SK-MEL-5 (cell line): ENCODE results near the gene PNPLA2. TPM values are rescaled to one million over a fixed set of nuclear protein-coding genes. Genes with fewer than 3 reads are reported as not detected.

Experiments used
- DNase-seq: peaks from one replicate; pipeline ENCODE4 v3.0.0-alpha.2; 2016; ENCODE audit warnings: low read depth, low spot score
- in situ Hi-C: cut with HindIII; loops from 2 replicates; pipeline ENCODE4 v1.10.0; 2016; ENCODE audit warnings: low sequenced_read_pairs, high pct_unique_total_duplicates, low pct_unique_long_range_greater_than_20kb
- total RNA-seq: library from RNA; depleted of rRNA; stranded (reverse); fragments of >200 nt; shearing (Covaris generic); gene quantifications from 2 replicates; pipeline ENCODE4 v1.2.3, GENCODE V29; 2014

PNPLA2 gene
- total RNA-seq, 1 experiment from 2014 or later, result 6.3 TPM

DNA sequence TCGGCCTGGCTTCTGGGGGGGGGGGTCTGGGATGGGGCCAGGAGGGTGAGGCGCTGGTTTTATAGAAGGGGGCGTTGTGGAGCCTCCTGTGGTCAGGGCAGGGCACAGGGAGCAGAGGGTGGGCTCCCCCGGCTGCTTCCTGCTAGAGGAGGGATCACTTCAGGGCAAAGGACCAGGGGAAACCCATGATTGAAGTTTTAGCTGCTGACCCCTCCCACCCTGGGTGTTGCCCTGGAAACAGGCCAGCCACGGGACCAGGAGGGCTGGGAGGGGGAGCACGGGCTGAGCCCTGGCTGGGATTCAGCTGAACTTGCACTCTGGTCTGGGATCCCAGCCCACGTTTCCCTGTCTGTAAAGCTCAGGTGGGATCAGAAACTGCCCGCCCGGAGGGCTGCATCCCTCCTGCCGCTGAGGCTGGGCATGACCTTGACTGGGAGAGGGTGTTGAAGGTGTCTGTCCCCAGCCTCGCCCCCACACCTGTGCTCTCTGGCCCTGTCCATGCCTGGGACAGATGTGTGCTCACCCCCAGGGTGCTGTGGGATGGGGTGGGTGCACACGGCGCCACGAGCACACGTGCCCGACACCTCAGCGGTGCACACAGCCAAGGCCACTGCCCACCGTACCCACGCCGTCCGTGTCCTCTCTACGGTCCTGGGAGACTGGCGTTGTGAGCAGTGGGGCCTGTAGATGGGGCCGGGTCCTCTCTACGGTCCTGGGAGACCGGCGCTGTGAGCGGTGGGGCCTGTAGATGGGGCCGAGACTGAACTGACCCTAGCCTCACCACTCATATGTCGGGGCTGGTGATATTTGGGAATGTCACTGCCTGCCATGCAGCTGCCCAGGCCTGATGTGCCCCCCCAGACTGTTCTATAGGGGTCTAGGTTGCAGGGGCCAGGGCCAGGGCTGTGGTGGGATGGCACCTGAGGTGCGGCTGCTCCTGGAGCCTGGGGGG is 26.3 kb downstream of the PNPLA2 start:
- in situ Hi-C loops, result no loop called here
- peak; percentile 92 for DNase-seq

DNA sequence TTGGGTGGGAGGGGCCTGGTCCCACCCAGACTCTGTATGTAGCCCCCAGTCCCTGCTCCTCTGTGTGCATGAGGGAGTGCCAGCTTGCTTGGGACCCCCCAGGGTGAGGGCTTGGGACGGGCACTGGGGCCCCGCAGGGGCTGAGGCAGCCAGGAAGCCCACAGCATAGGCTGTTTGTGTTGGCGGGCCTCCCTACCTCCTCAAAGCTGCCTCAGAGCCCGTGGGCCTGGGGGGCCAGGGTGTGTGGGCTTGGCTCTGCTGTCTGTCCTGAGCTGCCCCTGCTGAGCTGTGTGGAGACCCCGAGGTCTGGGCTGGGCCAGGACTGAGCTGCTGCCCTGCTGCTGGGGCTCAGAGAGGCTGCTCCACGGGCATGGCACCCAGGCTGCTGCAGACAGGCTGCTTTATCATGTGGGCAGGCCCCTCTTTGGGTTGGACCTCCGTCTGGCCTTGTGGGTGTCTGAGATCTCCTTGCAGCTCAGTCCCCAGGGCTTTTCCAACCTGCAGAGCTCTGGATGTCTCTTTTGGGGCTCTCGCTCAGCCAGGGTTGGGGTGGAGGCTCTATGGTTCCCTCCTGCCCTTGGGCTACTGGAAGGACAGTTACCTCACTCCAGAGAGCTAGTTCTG is 27.3 kb downstream of the PNPLA2 start:
- no peak for DNase-seq
- in situ Hi-C loops, result no loop called here

DNA sequence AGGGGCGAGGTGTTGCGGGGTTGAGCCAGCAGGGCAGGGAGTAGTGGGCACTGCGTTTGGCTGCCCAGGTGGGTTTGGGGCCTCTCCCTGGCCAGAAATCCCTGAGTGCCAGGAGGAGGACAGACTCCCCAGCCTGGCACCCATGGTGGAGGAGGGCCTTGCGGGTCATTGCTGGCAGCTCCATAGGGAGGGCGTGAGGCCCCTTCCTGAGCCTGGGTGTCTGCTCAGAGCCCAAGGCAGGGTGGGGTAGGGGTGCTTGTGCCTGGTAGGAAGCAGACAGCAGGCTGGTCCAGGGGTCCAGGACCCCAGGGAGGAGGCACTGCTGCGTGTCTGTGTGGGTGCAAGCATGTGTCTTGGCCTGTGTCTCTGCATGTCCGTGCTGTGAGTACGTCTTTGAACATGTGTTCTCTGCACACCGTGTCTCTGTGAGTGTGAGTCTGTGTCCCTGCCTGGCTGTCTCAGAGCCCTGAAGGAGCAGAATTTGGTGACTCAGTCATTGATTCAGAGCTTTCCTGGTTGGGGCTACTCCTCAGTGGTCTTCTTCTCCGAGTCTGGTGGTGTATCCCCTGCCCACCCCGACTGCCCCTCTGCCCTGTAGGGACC is 27.9 kb downstream of the PNPLA2 start:
- no peak for DNase-seq
- in situ Hi-C loops, result no loop called here

DNA sequence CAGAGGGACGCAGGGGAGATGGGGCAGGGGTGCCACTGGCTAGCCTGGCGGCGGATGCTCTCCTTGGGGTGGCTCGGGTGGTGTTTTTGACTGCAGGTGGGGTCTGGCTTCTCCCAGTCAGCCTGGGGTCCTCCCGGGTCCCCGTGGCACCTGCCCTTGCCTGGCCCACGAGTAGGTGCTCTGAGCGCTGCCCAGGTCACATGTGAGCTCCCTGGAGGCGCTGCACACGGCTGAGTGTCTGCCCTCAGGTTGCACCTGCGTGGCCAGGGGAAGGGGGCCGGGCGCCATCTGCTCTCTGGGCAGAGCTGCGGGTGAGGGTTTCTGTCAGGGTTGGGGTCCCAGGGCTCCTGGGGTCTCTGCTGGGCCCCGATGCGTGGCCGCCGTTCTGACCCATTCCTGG is 29.2 kb downstream of the PNPLA2 start:
- in situ Hi-C loops, result no loop called here
- DNase-seq, result no peak

DNA sequence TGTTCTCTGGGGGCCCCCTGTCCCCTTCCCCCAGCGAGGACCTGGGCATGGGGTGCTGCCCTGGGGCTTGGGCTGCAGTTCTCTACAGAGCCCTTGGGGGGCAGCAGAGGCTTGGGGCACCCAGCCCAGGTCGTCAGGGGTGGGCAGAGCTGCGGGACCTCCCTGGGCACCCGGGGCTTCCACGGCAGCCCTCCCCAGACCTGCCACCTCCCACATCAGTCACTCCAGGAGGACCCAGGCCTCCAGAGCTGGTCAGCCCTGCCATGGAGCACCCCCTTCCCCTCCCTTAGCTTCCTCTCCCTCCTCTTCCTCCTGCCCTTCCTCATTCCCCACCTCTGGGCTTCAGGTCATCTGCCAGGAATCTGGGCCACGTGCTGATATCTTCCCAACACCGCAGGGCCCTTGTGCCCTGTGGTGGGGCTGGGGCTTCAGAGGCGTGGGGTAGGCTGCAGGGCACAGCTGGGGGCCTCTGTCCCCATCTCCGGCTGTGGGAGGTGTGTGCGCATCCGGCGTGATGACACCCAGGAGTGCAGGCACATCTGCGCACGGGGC is 29.7 kb downstream of the PNPLA2 start:
- in situ Hi-C loops, result no loop called here
- DNase-seq, result no peak

DNA sequence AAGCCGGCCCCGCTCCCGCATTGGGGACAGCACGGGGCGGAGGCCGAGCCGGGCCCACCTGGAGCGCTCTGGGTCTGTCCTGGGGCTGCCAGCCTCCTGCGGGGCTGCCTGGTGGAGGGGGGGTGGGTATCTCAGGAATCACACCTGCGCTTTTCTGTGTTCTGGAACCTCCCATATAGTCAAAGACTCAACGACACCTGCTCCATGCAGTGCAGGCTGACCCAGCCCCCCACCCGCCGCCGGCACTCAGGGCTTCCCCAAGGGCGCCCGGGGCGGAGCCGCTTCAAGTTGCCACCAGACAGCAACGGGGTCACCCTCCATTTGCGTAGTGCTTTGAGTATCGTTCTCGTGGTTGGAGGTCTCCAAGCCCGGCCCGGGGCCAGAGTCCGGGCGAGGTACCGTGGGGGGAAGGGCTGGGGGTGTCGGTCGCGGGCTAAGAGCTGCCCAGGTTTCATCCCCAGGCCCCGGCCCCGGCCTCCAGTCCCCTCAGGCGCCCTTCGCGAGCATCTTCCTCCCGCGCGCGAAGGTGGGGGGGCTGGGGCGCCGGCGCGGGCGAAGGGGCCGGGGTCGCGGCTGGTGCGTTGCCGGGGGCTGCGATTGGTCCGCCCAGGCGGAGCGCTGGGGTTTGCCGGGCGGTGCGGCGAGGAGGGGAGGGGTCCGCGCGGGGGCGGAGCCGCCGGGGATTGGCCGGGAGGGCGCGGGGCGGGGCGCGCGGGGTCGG is 30.6 kb downstream of the PNPLA2 start:
- DNase-seq, result no peak
- in situ Hi-C loops, result no loop called here

DNA sequence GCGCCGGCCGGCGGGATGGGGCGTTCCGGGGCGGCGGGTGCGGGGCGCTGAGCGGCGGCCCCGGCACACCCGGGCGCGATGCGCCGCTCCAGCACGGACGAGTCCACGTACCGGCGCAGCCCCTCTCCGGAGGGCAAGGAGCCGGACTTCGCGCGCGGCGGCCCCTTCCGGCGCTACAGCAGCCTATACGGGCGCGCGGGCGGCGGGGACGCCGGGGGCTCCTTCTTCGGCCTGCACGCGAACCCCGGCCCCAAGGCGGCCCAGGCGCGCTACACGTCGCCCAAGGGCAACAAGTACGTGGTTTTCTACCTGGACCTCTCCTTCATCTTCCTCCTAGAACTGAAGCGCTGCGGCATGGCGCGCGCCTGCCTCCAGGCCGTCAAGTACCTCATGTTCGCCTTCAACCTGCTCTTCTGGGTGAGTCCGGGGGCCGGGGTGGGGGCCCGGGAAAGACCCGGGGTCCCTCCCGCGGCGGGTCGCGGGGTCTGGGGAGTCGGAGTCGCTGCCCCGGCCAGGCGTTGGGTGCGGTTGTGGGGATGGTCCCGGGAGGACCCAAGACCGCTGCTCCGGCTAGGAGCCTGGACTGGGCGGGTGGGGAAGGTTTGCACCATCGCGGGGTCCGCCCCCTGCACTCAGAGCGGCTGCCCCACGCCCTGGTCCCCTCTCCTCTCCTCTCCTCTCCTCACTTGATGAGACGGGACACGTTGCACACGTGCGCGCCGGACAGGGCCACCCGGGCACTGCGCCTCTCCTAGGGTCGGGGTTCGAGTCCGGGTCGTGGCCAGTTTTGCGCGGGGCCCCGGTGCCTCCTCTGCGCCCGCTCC is 31.4 kb downstream of the PNPLA2 start:
- in situ Hi-C loops, result no loop called here
- no peak for DNase-seq

DNA sequence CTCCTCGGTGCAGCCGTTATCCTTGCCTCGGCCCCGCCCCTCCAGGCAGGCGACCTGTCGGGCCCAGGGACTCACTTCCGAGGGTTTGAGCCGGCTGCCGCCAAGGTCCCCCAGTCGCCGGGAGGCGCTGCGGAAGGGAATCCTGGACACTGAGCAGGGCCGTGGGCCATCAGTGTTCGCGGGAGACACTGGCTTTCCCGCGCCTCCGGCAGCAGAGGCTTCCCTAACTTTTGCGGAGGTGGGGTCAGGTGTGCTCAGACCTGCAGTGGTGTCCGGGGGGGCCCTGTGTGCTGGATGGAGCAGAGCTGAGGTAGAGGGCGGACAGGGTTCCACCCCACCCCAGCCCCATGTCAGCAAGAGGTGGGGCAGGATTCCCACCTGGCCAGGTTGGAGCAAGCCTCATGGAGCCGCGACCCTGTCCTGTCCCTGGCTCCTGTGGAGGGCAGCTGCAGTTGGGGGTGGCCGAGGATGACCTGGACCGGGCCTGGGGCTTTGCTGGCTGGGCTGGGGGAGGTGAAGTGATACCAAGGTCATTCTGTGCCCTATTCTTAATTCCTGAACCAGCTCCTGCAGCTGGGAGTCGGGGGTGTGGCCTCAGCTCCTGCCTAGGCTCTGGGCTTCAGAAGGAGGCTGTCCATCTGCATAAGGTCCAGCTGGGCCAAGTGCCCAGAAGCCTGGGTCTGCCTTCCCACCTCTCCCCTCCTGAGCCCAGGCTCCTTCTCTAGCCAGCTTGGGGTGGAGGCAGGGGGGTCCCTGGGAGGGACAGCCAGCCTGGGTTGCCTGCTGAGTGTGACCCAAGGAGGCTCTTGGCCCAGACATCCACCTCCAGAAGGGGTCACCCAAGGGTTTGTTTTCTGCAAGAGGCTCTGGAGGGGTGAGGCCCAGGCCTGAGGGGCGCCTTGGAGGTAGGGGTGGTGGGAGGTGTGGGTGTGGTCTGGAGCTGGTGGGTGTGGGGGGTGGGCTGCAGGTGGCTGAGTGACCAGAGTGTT is 32.4 kb downstream of the PNPLA2 start:
- no peak for DNase-seq
- in situ Hi-C loops, result no loop called here

DNA sequence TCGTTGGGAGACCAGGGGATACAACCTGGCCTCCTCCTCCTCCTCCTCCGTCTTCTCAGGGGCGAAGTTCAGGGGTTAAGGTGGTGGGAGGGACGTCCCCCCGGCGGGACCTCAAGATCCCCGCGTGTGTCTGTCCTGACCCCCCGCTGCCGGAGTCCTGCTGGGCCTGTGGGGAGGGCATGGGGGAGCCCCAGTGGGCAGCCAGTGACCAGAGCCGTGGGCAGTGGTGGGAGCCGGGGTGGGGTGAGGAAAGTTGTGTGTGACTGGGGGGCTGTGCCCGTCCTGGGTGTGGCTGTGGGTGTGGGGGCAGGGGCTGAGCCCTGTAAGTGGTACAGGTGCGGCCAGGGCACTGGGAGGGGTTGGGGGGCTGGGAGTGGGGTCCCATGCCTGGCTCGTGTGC is 34.0 kb downstream of the PNPLA2 start:
- DNase-seq, result no peak
- in situ Hi-C loops, result no loop called here

DNA sequence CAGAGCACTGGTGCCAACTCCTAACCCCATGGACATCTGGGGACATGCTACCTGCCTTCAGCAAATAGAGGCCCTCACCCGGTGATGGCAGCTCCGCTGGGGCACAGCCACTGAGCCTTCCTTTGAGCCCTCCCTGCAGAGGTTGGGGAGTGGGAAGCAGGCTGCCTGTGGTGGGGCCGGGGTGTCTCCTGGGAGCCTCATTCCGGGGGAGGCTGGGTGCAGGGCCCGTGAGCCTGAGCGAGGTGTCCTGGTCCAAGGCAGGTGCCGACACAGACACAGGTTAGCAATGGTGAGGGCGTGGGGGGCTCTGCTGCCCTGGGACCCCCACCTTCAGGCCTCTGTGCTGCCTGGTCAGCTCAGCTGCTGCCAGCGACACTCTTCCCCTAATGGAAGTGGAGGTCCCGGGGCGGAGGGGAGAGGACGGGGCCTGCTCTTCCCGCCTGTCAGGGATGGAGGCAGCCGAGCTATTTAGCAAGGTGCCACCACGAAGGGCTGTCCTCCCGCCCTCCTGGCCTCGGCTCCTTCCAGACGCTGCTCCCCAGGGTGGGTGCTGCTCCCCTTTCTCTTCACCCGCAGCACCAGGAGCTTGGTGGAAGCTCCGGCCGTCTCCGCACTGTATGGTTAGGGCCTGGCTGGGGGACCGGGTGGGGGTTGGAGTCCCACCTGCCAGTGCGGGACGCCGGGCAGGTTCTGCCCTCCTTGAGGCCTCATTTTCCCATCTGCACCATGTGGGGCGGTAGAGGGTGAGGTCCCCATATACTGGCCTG is 35.2 kb downstream of the PNPLA2 start:
- no peak for DNase-seq
- in situ Hi-C loops, result no loop called here

DNA sequence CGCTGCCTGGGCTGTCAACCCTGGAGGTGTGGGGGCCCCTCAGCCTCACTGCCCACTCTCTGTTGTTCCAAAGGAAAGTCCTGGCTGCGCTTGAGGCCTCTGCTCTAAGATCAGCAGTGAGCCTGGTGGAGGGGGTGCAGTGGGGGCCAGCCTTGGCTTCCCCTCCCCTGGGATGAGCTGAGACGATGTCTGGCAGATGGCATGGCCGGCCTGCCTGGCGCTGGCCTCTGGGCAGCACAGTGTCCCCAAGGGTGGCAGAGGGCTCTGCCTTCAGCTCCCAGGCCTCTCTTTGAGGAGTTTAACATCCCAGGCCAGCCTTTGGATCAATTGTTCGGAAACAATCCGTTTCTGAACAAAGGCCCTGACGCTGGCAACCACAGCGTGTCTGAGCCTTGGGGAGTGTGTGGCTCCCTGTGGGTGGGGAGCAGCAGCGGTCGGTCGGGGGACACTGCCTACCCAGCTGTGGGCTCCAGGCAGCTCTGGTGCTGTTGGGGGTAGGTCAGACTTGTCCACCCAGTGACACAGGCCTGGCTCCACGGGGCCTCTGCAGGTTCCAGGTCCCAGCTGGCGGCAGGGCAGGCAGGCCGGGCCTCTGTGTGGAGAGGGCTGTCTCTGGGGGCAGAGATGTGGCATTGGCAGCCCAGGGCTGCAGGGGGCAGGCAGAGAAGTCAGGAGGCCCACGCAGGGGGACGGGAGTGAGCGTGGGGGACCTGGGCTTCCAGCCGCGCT is 36.1 kb downstream of the PNPLA2 start:
- in situ Hi-C loops, result no loop called here
- no peak for DNase-seq

DNA sequence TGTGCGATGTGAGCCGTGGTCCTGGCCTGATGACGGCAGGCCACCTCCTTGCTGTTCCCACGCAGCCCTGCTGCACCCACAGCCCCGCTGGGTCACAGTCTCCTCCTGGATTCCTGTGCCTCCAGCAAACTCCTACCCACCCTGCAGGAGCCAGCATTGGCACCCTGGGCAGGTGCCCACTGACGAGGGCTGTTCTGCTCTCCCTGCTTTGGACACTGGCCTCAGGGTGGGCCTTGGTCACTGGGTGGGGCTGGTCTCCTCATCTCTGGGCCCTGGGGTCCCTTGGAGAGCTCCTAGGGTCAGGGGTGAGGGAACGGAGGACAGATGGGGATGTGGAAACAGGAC is 36.6 kb downstream of the PNPLA2 start:
- DNase-seq, result no peak
- in situ Hi-C loops, result no loop called here

DNA sequence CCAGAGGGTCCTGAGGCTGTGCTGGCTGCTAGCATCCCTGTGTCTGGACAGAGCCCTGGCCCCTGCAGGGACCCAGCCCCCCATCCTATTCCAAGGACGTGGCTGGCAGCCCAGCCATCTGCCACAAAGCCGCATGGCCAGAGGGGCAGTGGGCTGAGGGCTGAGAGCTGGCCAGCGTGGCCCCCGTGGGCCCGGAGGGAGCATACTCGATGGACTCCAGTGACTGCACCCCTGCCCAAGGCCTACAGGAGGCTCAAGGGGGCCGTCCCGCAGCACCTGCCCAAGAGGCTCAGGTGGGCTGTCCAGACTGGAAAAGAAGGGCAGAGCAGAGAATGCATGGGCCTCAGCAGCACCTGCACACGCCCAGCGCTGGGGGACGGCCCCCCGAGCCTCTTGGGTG is 37.1 kb downstream of the PNPLA2 start:
- DNase-seq, result no peak
- in situ Hi-C loops, result no loop called here

DNA sequence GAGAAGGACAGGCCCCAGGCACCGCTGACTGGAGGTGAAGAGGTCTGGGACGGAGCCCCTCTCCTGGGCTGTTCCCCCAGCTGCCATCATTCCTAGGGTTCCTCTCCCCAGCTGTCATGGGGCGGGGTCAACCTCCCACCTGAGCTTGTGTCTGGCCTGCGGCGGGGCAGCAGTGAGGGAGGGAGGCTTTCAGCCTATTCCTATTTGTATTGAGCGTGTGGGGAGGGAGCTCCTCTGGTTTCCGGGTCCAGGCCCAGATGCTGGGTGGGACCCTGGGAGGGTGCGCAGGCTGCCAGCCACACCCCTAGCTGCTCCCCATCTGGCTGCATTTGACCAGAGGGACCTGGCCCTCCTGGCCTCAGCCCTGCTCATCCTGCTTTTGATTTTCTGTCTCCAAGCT is 37.7 kb downstream of the PNPLA2 start:
- in situ Hi-C loops, result no loop called here
- DNase-seq, result no peak
